CD14-positive monocyte (primary cell): ENCODE results near the gene CHST11. TPM values are rescaled to one million over a fixed set of nuclear protein-coding genes. Genes with fewer than 3 reads are reported as not detected.

Source experiments
- DNase-seq, 3 donors: peaks; one replicate each; pipeline ENCODE4 v3.0.0-alpha.2; 2011 to 2022
- H2AFZ ChIP-seq: 2 replicates; pipeline ENCODE4 v1.6.0; 2012; ENCODE audit warnings: mild to moderate bottlenecking, low read depth, low read length, inconsistent platforms; ENCODE audit not compliant: insufficient read depth, poor library complexity, severe bottlenecking
- H3K27ac ChIP-seq, 2 donors: 1 replicate in 1 of 2; 2 replicates in 1 of 2; pipeline ENCODE4 v1.5.1; 2012 to 2013; ENCODE audit warnings: low read length in 2 of 2, control low read depth in 1 of 2, inconsistent platforms in 1 of 2, low read depth in 1 of 2, mild to moderate bottlenecking in 1 of 2
- H3K27me3 ChIP-seq, 2 donors: one replicate each; pipeline versions ENCODE4 v1.6.0 to v1.6.1; 2011 to 2013; ENCODE audit warnings: low read length in 2 of 2; ENCODE audit not compliant: control insufficient read depth in 2 of 2, insufficient read depth in 2 of 2
- H3K36me3 ChIP-seq, 2 donors: replicated peaks in 1 of 2; 1 replicate in 1 of 2; 2 replicates in 1 of 2; pipeline versions ENCODE4 v1.5.1 to v1.6.1; 2012 to 2013; ENCODE audit warnings: low read length in 2 of 2, control low read depth in 1 of 2, inconsistent platforms in 1 of 2, mild to moderate bottlenecking in 1 of 2; ENCODE audit not compliant: insufficient read depth in 2 of 2, control insufficient read depth in 1 of 2
- H3K4me1 ChIP-seq, 2 donors: 1 replicate in 1 of 2; 2 replicates in 1 of 2; pipeline versions ENCODE4 v1.5.1 to v1.6.1; 2012 to 2013; ENCODE audit warnings: low read length in 2 of 2, control low read depth in 1 of 2, inconsistent platforms in 1 of 2, mild to moderate bottlenecking in 1 of 2, moderate library complexity in 1 of 2; ENCODE audit not compliant: insufficient read depth in 2 of 2, control insufficient read depth in 1 of 2
- H3K4me2 ChIP-seq: replicated peaks from 2 replicates; pipeline ENCODE3; 2012; ENCODE audit warnings: low read length, moderate library complexity, mild to moderate bottlenecking; ENCODE audit not compliant: poor library complexity, severe bottlenecking; ENCODE audit errors: extremely low read depth
- H3K4me3 ChIP-seq, 3 experiments: fragments of 200-600 bp in 1 of 3; sonication (generic) in 1 of 3; replicated peaks in 1 of 3; 1 replicate in 2 of 3; 2 replicates in 1 of 3; pipeline ENCODE4 v1.5.1; 2011 to 2013; ENCODE audit warnings: low read length in 3 of 3, mild to moderate bottlenecking in 3 of 3, control low read depth in 2 of 3, low read depth in 2 of 3, inconsistent platforms in 1 of 3, moderate library complexity in 1 of 3
- H3K79me2 ChIP-seq: 2 replicates; pipeline ENCODE4 v1.6.0; 2012; ENCODE audit warnings: mild to moderate bottlenecking, control low read depth, inconsistent platforms, low read length, moderate library complexity; ENCODE audit not compliant: insufficient read depth
- H3K9ac ChIP-seq: 2 replicates; pipeline ENCODE4 v1.6.0; 2017; ENCODE audit warnings: low read length, mild to moderate bottlenecking; ENCODE audit not compliant: insufficient read depth, poor library complexity, severe bottlenecking
- H3K9me3 ChIP-seq, 2 donors: replicated peaks in 1 of 2; 1 replicate in 1 of 2; 2 replicates in 1 of 2; pipeline versions ENCODE4 v1.5.1 to v1.6.1; 2012 to 2013; ENCODE audit warnings: low read length in 2 of 2, control low read depth in 1 of 2; ENCODE audit not compliant: control insufficient read depth in 1 of 2, insufficient read depth in 1 of 2
- H4K20me1 ChIP-seq: 2 replicates; pipeline ENCODE4 v1.6.0; 2012; ENCODE audit warnings: mild to moderate bottlenecking, low read length, control low read depth, moderate library complexity; ENCODE audit not compliant: insufficient read depth
- H3K27ac Mint-ChIP-seq, 7 donors: one replicate each; pipeline ENCODE4 v1.8.0; 2020; ENCODE audit warnings: mild to moderate bottlenecking in 7 of 7, mixed read lengths in 7 of 7, moderate library complexity in 6 of 7, inconsistent platforms in 2 of 7
- H3K27me3 Mint-ChIP-seq, 3 donors: one replicate each; pipeline ENCODE4 v1.8.0; 2021 to 2022; ENCODE audit warnings: low read depth in 3 of 3, mild to moderate bottlenecking in 3 of 3, mixed read lengths in 3 of 3, moderate library complexity in 3 of 3, inconsistent platforms in 1 of 3
- H3K36me3 Mint-ChIP-seq, 2 donors: one replicate each; pipeline ENCODE4 v1.8.0; 2020; ENCODE audit warnings: mixed read lengths in 2 of 2, inconsistent platforms in 1 of 2, mild to moderate bottlenecking in 1 of 2
- H3K4me1 Mint-ChIP-seq: one replicate; pipeline ENCODE4 v1.8.0; 2020; ENCODE audit warnings: mild to moderate bottlenecking, mixed read lengths
- H3K4me3 Mint-ChIP-seq, 2 donors: one replicate each; pipeline ENCODE4 v1.8.0; 2020; ENCODE audit warnings: mild to moderate bottlenecking in 2 of 2, mixed read lengths in 2 of 2, moderate library complexity in 1 of 2
- H3K9me3 Mint-ChIP-seq, 7 donors: one replicate each; pipeline ENCODE4 v1.8.0; 2020 to 2022; ENCODE audit warnings: mixed read lengths in 7 of 7, mild to moderate bottlenecking in 6 of 7, moderate library complexity in 6 of 7, inconsistent platforms in 2 of 7
- WGBS: methylation state at CpG from one replicate; pipeline ENCODE4 v1.1.5; 2013; ENCODE audit warnings: missing lambda C conversion rate; ENCODE audit not compliant: insufficient coverage; 5-methylcytosine and 5-hydroxymethylcytosine counted together
- intact Hi-C, 2 donors: fragments of 100-400 bp; cut with micrococcal nuclease; formaldehyde crosslinking; loops; one replicate each; pipeline versions ENCODE4 v1.15.0 to v1.15.1; 2023
- polyA plus RNA-seq, 3 donors: library from polyadenylated mRNA; depleted of rRNA in 1 of 3; unstranded in 2 of 3; stranded (reverse) in 1 of 3; fragments of 300-500 nt in 2 of 3; fragments of >200 nt in 1 of 3; fragmentation: Illumina TruSeq in 2 of 3; gene quantifications; 1 replicate in 2 of 3; 2 replicates in 1 of 3; pipeline ENCODE4 v1.2.3, GENCODE V29; 2012 to 2021
- TF ChIP-seq, protein P1 (sequence below): fragments of 200-600 bp; IDR thresholded peaks from one replicate; pipeline ENCODE4 v1.8.0; 2022; ENCODE audit warnings: antibody characterized with exemption, mild to moderate bottlenecking

The CHST11 gene
- polyA plus RNA-seq, 3 donors: 44.4 to 66.6 (median 48.4) TPM

- Histone ChIP-seq H3K79me2 (peaks cover 92% of the 10 kb centered on the region), H3K4me2 (peak overlapping the region; percentile 57), H3K27ac (peak overlapping the region; percentile 71 to 92), H3K9ac (peak overlapping the region; percentile 63), H3K4me3 (peak overlapping the region in 1 of 3 experiments; percentile 39), H3K36me3 (peaks cover 0 to 42% of the 10 kb centered on the region in 2 donors), H4K20me1 (peaks cover 92% of the 10 kb centered on the region), H2AFZ (no peak overlapping the region), H3K4me1 (peaks cover 61 to 74% of the 10 kb centered on the region in 2 donors), H3K27me3 (no peaks in the 10 kb centered on the region), H3K9me3 (no peaks in the 10 kb centered on the region)
- H3K36me3 Mint-ChIP-seq: peaks cover 49 to 52% of the 10 kb centered on the region in 2 donors
- 3% methylated on average over 5 of the region's 10 CpGs for WGBS
- H3K4me3 Mint-ChIP-seq: peak overlapping the region; percentile 65 to 71
- peaks cover 0 to 2% (median 0%) of the 10 kb centered on the region in 7 donors for H3K9me3 Mint-ChIP-seq
- H3K27me3 Mint-ChIP-seq: peaks cover 0 to 4% (median 0%) of the 10 kb centered on the region in 3 donors
- TF ChIP-seq, protein P1, sequence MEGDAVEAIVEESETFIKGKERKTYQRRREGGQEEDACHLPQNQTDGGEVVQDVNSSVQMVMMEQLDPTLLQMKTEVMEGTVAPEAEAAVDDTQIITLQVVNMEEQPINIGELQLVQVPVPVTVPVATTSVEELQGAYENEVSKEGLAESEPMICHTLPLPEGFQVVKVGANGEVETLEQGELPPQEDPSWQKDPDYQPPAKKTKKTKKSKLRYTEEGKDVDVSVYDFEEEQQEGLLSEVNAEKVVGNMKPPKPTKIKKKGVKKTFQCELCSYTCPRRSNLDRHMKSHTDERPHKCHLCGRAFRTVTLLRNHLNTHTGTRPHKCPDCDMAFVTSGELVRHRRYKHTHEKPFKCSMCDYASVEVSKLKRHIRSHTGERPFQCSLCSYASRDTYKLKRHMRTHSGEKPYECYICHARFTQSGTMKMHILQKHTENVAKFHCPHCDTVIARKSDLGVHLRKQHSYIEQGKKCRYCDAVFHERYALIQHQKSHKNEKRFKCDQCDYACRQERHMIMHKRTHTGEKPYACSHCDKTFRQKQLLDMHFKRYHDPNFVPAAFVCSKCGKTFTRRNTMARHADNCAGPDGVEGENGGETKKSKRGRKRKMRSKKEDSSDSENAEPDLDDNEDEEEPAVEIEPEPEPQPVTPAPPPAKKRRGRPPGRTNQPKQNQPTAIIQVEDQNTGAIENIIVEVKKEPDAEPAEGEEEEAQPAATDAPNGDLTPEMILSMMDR: no peak
- peak overlapping the region; percentile 95 to 99 (median 98) for H3K27ac Mint-ChIP-seq
- DNase-seq: peak; percentile 94 to 97 (median 95)
- H3K4me1 Mint-ChIP-seq: peaks cover 86% of the 10 kb centered on the region
- intact Hi-C loops: loop anchor here (2.0 to 10.0 kb wide), 4 partner anchors 37 to 70 kb away; no protein-coding TSS in a partner anchor
Measured at GRCh38 chr12:104604070-104604994, 147.6 kb downstream of the CHST11 start.

- Histone ChIP-seq H3K9me3 (no peaks in the 10 kb centered on the region), H4K20me1 (peaks cover 92% of the 10 kb centered on the region), H3K79me2 (peaks cover 92% of the 10 kb centered on the region), H3K4me2 (no peak overlapping the region), H3K27ac (peak overlapping the region; percentile 59 to 92), H3K36me3 (peaks cover 0 to 50% of the 10 kb centered on the region in 2 donors), H3K27me3 (no peaks in the 10 kb centered on the region), H3K4me3 (no peak overlapping the region), H2AFZ (no peak overlapping the region), H3K9ac (no peak overlapping the region), H3K4me1 (peaks cover 54 to 66% of the 10 kb centered on the region in 2 donors)
- Mint-ChIP-seq H3K4me3 (peak overlapping the region in 1 of 2 donors; percentile 45), H3K9me3 (peaks cover 0 to 2% (median 0%) of the 10 kb centered on the region in 7 donors), H3K4me1 (peaks cover 78% of the 10 kb centered on the region), H3K27me3 (peaks cover 0 to 4% (median 0%) of the 10 kb centered on the region in 3 donors), H3K36me3 (peaks cover 46 to 55% of the 10 kb centered on the region in 2 donors), H3K27ac (peak overlapping the region; percentile 95 to 99 (median 98))
- intact Hi-C loops: loop anchor here (2.0 to 10.0 kb wide), 4 partner anchors 37 to 70 kb away; no protein-coding TSS in a partner anchor
- WGBS: 95% methylated on average over 7 of the region's 16 CpGs
- TF ChIP-seq, protein P1: no peak
- no peak for DNase-seq
Measured at GRCh38 chr12:104604995-104605675, 148.4 kb downstream of the CHST11 start.
